A673 (cell line): ENCODE data around the gene DMD. TPM values are rescaled to one million over a fixed set of nuclear protein-coding genes. Genes with fewer than 3 reads are reported as not detected.

Experiments
- BruUV-seq: library from RNA; stranded (reverse); fragments of 400-500 nt; replicated peaks from 2 replicates; lab custom pipeline; 2021; lab: Mats Ljungman, UMichigan
- CTCF ChIA-PET: fragments of 300-600 bp; sonication (Branson Sonifier 250); formaldehyde crosslinking; loops from one replicate; lab custom pipeline; 2022; ENCODE audit warnings: antibody characterized with exemption; lab: Charles Lee
- POLR2A ChIA-PET: fragments of 300-600 bp; sonication (Branson Sonifier 250); formaldehyde crosslinking; loops from one replicate; lab custom pipeline; 2022; ENCODE audit warnings: antibody characterized with exemption; ENCODE audit not compliant: low non-redundant PET; lab: Charles Lee
- DNase-seq: peaks from one replicate; pipeline ENCODE4 v3.0.0-alpha.2; 2015; ENCODE audit warnings: low spot score
- H3K27ac ChIP-seq: fragments of 200-600 bp; sonication (generic); 2 replicates; pipeline ENCODE4 v1.5.1; 2016; ENCODE audit warnings: mixed run types, low read depth, mild to moderate bottlenecking, mixed read lengths, antibody characterized with exemption, low read length; ENCODE audit not compliant: poor library complexity, severe bottlenecking
- H3K27me3 ChIP-seq: fragments of 200-600 bp; sonication (generic); replicated peaks from 2 replicates; pipeline ENCODE4 v1.6.1; 2017; ENCODE audit warnings: mixed run types, low read depth, mild to moderate bottlenecking, mixed read lengths, antibody characterized with exemption, low read length; ENCODE audit not compliant: insufficient read depth, poor library complexity
- H3K36me3 ChIP-seq: fragments of 200-600 bp; sonication (generic); 2 replicates; pipeline ENCODE4 v1.6.1; 2016; ENCODE audit warnings: mixed run types, mild to moderate bottlenecking, mixed read lengths, antibody characterized with exemption, low read length; ENCODE audit not compliant: insufficient read depth, poor library complexity, severe bottlenecking
- H3K4me1 ChIP-seq: fragments of 200-600 bp; sonication (generic); 2 replicates; pipeline ENCODE4 v1.6.1; 2017; ENCODE audit warnings: mixed run types, mild to moderate bottlenecking, mixed read lengths, antibody characterized with exemption, low read length; ENCODE audit not compliant: insufficient read depth, poor library complexity, severe bottlenecking
- H3K4me3 ChIP-seq: fragments of 200-600 bp; sonication (generic); 2 replicates; pipeline ENCODE4 v1.5.1; 2016; ENCODE audit warnings: low read depth, mixed run types, mild to moderate bottlenecking, mixed read lengths, low read length; ENCODE audit not compliant: poor library complexity, severe bottlenecking
- H3K9me3 ChIP-seq: fragments of 200-600 bp; sonication (generic); 2 replicates; pipeline ENCODE4 v1.6.1; 2016; ENCODE audit warnings: mixed run types, low read depth, mild to moderate bottlenecking, mixed read lengths, antibody characterized with exemption, low read length; ENCODE audit not compliant: poor library complexity, severe bottlenecking
- EZH2 ChIP-seq: fragments of 200-600 bp; sonication (generic); IDR thresholded peaks from 2 replicates; pipeline ENCODE4 v1.6.1; 2017; ENCODE audit warnings: borderline replicate concordance, low read depth, mild to moderate bottlenecking, mixed read lengths, antibody characterized with exemption, low read length; ENCODE audit not compliant: poor library complexity, severe bottlenecking
- intact Hi-C: fragments of 100-400 bp; cut with micrococcal nuclease; formaldehyde crosslinking; loops from one replicate; pipeline ENCODE4 v1.10.0; 2022; ENCODE audit not compliant: unreplicated experiment
- total RNA-seq: library from RNA; stranded (reverse); gene quantifications from 2 replicates; pipeline ENCODE4 v1.2.3, GENCODE V29; 2021
- TF ChIP-seq, protein P1 (sequence below): fragments of 300-800, 200-600 bp; sonication (generic); conservative IDR thresholded peaks from 2 replicates; pipeline ENCODE4 v1.5.1; 2017; ENCODE audit warnings: low read depth, mild to moderate bottlenecking, antibody characterized with exemption, low read length, moderate library complexity, mixed read lengths

The DMD gene
- total RNA-seq, 1 experiment from 2014 or later, result 5.4 TPM

DNA sequence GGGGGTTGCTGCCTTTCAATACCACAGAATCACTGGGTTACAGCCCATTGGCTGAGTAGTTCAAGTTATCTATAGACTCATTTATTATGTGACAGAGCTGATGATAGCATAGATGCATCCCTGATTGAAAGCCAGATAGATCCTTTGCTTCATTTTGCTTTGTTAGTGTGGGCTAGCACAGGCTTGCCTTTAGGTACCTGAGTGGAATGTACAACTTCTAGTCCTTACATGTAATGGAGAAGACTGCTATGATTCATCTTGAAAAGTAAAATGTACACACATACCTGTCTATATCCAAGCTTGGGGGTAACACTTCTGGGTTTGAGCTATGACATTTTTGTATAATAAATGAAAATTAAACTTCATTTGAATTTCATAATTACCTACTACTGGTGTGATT lies 1913.5 kb downstream of the DMD start:
- intact Hi-C loops, result no loop called here
- no TSS peak for BruUV-seq
- H3K27me3 ChIP-seq, result no peaks in the 10 kb centered on the region
- H3K4me3 ChIP-seq, result no peak overlapping the region
- no peak for TF ChIP-seq EZH2
- TF ChIP-seq, protein P1, sequence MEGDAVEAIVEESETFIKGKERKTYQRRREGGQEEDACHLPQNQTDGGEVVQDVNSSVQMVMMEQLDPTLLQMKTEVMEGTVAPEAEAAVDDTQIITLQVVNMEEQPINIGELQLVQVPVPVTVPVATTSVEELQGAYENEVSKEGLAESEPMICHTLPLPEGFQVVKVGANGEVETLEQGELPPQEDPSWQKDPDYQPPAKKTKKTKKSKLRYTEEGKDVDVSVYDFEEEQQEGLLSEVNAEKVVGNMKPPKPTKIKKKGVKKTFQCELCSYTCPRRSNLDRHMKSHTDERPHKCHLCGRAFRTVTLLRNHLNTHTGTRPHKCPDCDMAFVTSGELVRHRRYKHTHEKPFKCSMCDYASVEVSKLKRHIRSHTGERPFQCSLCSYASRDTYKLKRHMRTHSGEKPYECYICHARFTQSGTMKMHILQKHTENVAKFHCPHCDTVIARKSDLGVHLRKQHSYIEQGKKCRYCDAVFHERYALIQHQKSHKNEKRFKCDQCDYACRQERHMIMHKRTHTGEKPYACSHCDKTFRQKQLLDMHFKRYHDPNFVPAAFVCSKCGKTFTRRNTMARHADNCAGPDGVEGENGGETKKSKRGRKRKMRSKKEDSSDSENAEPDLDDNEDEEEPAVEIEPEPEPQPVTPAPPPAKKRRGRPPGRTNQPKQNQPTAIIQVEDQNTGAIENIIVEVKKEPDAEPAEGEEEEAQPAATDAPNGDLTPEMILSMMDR, result no peak
- no peaks in the 10 kb centered on the region for H3K9me3 ChIP-seq
- DNase-seq, result no peak
- no peak overlapping the region for H3K27ac ChIP-seq
- H3K36me3 ChIP-seq, result no peaks in the 10 kb centered on the region
- ChIA-PET CTCF (no interaction called here), POLR2A (no interaction called here)
- no peaks in the 10 kb centered on the region for H3K4me1 ChIP-seq

DNA sequence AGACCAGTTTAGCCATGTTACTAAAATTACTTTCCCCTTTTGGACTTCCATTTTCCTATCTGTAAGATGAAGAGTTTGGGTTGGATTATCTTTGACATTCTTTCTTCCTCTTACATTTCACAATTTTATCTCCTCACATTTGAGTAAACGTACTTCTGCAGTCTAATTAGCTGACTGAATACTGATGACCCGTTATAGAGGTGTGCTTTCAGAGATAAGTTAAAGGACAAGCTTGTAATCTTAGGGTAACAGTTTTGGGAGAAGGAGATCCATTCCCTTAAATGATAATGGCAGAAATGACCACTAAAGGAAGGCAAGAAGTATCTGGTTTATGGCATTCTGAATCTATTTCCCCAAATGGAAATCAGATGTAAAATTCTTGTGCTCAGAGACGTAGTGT lies 1916.9 kb downstream of the DMD start:
- no peaks in the 10 kb centered on the region for H3K9me3 ChIP-seq
- TF ChIP-seq EZH2, result no peak
- TF ChIP-seq, protein P1, result no peak
- H3K36me3 ChIP-seq, result no peaks in the 10 kb centered on the region
- no peak overlapping the region for H3K4me3 ChIP-seq
- no peak for DNase-seq
- no peak overlapping the region for H3K27ac ChIP-seq
- H3K4me1 ChIP-seq, result no peaks in the 10 kb centered on the region
- ChIA-PET POLR2A (no interaction called here), CTCF (interaction anchor here (0.6 kb wide), 1 partner anchor 273 kb away, joined by 3 read pairs; no protein-coding TSS in a partner anchor)
- no peaks in the 10 kb centered on the region for H3K27me3 ChIP-seq
- intact Hi-C loops, result loop anchor here (5.0 kb wide), 1 partner anchor 257 kb away; no protein-coding TSS in a partner anchor
- no TSS peak for BruUV-seq

DNA sequence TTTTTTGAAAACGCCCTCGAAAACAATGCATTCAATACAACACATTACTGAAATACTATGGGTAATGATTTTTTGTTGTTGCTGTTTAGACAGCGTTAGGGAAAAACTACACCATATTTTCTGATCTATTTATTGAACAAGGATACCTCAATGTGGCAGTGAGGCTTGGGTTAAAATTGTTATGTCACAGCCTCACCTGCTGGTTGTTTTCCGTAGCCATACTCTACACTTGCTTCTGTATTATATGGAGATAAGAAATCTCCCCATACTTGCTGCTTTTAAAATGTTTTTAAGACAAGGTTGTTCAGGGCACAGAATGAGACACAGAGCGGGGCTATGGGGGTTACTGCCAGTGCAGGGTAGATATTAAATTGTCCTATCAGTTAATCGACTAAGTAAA lies 1917.9 kb downstream of the DMD start:
- no peak for DNase-seq
- Histone ChIP-seq H3K9me3 (no peaks in the 10 kb centered on the region), H3K27me3 (no peaks in the 10 kb centered on the region), H3K36me3 (no peaks in the 10 kb centered on the region), H3K4me1 (no peaks in the 10 kb centered on the region), H3K4me3 (no peak overlapping the region), H3K27ac (no peak overlapping the region)
- intact Hi-C loops, result loop anchor here (5.0 kb wide), 1 partner anchor 256 kb away; no protein-coding TSS in a partner anchor
- TF ChIP-seq, protein P1, result peak; percentile 34; the same call in 1 of the 2 replicates
- TF ChIP-seq EZH2, result no peak
- no TSS peak for BruUV-seq
- POLR2A ChIA-PET, result no interaction called here
- CTCF ChIA-PET, result interaction anchor here (0.7 to 1.8 kb wide), 2 partner anchors 255 to 261 kb away, joined by 3 read pairs; no protein-coding TSS in a partner anchor
